HepG2 (cell line): ENCODE measurements around the gene NCOA3.

Experiments
- ARID2 ChIP-seq: sonication (generic); formaldehyde crosslinking; IDR thresholded peaks from 2 replicates; pipeline ENCODE4 v1.8.1; 2022; ENCODE audit warnings: mild to moderate bottlenecking, missing genetic modification reagents, borderline replicate concordance
- KDM5B ChIP-seq: sonication (generic); formaldehyde crosslinking; IDR thresholded peaks from 2 replicates; pipeline ENCODE4 v1.4.0; 2020; ENCODE audit warnings: missing genetic modification reagents, mild to moderate bottlenecking, borderline replicate concordance
- SKI ChIP-seq: fragments of 450-650 bp; IDR thresholded peaks from one replicate; pipeline ENCODE4 v1.6.1; 2018; ENCODE audit warnings: mild to moderate bottlenecking; ENCODE audit not compliant: partially characterized antibody

- TF ChIP-seq KDM5B (CRISPR knock-in tag) (no peak), ARID2 (no peak), SKI (no peak)
Measured at GRCh38 chr20:47479093-47479492, 22.6 kb upstream of the NCOA3 start.
